ENCODE results near the gene CIB4. TPM values are rescaled to one million over a fixed set of nuclear protein-coding genes. Genes with fewer than 3 reads are reported as not detected.

Gene CIB4
- total RNA-seq, 1 donor from 2014 or later = not detected

DNA sequence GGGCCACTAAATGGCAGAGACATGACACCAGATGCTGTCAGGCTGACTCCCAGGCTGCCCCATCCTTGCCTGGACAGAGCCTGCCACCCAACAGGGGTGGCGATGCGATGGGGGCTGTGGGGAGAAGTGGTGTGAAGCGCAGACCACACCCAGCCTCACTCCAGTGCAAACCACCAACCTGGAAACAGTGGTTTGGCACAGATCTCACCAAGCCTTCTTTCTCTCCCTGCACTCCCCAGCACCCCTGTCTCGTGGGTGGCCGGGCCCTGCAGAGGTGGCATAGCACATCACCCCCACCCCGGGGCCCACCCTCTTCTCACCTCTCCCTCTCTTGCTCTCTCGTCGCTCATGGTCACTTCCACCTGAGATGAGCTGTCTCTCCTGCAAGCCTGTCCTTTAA, 32.6 kb downstream of the CIB4 start:
- no peak overlapping the region for H3K4me3 ChIP-seq (ENCODE audit: low read depth, low read length)
- TF ChIP-seq CTCF (conservative IDR thresholded peaks at IDR 0.05; ENCODE audit: low read depth, low read length) = no peak
- DNase-seq (ENCODE audit: low read depth) = no peak

GRCh38 chr2:26607698-26608097, 33.5 kb downstream of the CIB4 start:
- no peak overlapping the region for H3K4me3 ChIP-seq (ENCODE audit: low read depth, low read length)
- TF ChIP-seq CTCF (conservative IDR thresholded peaks at IDR 0.05; ENCODE audit: low read depth, low read length) = no peak
- no peak for DNase-seq (ENCODE audit: low read depth)

DNA sequence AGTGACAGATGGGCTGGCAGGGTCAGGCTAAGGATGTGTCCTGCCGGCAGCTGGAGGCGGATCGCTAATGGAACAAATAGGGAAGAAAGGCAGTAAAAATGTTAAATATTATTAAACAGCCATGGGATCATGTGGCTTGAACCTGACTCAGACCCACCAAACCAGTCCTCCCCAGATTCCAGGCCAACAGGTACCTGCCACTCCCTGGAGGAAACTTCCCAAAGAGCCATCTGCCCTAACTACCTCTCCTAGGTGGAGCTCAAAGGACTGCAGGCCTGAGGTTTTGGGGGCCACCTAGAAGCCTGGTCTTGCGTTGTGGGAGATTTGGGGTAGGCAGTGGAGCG, 34.3 kb downstream of the CIB4 start:
- no peak for TF ChIP-seq CTCF (conservative IDR thresholded peaks at IDR 0.05; ENCODE audit: low read depth, low read length)
- H3K4me3 ChIP-seq (ENCODE audit: low read depth, low read length) = no peak overlapping the region
- DNase-seq (ENCODE audit: low read depth) = no peak

DNA sequence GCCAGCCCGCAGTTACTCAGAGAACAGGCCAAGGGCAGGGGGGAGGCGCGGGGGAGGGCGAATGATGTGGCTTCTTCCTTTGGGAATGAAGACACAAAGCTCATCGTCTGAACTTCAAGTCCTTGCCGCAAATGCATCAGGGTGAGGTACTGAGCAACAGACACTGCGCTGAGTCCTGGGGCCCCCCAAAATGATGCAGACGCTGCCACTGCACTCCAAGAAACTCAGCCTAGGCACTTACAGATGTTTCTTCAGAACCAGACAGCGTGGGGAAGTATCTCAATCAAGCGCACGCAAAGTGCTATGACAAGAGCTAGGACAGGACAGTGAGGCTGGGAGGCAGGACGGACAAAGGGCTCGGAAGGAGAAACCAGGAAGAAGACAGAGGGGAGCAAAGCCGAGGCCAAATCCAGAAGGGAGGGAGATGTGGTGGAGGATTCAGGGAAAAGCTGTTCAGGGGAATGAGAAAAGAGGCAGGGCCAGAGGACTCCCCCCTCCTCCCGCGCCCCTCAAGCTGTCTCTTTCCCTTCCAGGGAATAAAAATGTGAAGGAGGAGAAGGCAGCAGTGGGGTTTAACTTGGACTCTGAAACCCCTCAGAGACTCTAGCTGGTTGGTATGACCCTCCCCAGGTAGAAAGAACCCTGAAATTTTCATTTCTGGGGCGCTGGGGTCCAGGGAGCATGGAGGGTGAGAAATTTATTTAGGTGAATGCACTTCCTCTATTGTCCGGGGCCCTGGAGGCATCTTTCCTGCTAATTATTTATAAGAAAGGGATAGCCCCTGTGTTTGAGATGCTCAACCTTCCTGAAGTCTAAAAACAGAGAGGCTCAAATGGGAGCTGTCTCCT, 34.9 kb downstream of the CIB4 start:
- no peak for TF ChIP-seq CTCF (conservative IDR thresholded peaks at IDR 0.05; ENCODE audit: low read depth, low read length)
- no peak overlapping the region for H3K4me3 ChIP-seq (ENCODE audit: low read depth, low read length)
- no peak for DNase-seq (ENCODE audit: low read depth)

- no peak overlapping the region for H3K4me3 ChIP-seq (ENCODE audit: low read depth, low read length)
- DNase-seq (ENCODE audit: low read depth) = peak; percentile 13
Observed at GRCh38 chr2:26605195-26605998, 35.8 kb downstream of the CIB4 start.

GRCh38 chr2:26602575-26602974, 38.6 kb downstream of the CIB4 start:
- DNase-seq (ENCODE audit: low read depth) = no peak
- H3K4me3 ChIP-seq (ENCODE audit: low read depth, low read length) = no peak overlapping the region
- no peak for TF ChIP-seq CTCF (conservative IDR thresholded peaks at IDR 0.05; ENCODE audit: low read depth, low read length)

More at GRCh38 chr2:26605195-26605998, 35.8 kb downstream of the CIB4 start:
- peak; percentile 94 for TF ChIP-seq CTCF (conservative IDR thresholded peaks at IDR 0.05; ENCODE audit: low read depth, low read length)
